ENCODE measurements around the gene SNX13.

- TF ChIP-seq, protein P1, sequence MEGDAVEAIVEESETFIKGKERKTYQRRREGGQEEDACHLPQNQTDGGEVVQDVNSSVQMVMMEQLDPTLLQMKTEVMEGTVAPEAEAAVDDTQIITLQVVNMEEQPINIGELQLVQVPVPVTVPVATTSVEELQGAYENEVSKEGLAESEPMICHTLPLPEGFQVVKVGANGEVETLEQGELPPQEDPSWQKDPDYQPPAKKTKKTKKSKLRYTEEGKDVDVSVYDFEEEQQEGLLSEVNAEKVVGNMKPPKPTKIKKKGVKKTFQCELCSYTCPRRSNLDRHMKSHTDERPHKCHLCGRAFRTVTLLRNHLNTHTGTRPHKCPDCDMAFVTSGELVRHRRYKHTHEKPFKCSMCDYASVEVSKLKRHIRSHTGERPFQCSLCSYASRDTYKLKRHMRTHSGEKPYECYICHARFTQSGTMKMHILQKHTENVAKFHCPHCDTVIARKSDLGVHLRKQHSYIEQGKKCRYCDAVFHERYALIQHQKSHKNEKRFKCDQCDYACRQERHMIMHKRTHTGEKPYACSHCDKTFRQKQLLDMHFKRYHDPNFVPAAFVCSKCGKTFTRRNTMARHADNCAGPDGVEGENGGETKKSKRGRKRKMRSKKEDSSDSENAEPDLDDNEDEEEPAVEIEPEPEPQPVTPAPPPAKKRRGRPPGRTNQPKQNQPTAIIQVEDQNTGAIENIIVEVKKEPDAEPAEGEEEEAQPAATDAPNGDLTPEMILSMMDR (IDR thresholded peaks at IDR 0.05; ENCODE audit: low read depth, low read length): no peak
- TF ChIP-seq POLR2A (IDR thresholded peaks at IDR 0.05; ENCODE audit: extremely low read depth, insufficient read length) (no peak), MYC (IDR thresholded peaks at IDR 0.05; ENCODE audit: low read depth, low read length) (no peak)
- TF ChIP-seq, protein P2, sequence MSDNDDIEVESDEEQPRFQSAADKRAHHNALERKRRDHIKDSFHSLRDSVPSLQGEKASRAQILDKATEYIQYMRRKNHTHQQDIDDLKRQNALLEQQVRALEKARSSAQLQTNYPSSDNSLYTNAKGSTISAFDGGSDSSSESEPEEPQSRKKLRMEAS (IDR thresholded peaks at IDR 0.05; ENCODE audit: low read depth, low read length): no peak
Measured at GRCh38 chr7:17848516-17848915, 91.8 kb downstream of the SNX13 start.
